DMS153 (cell line): ENCODE measurements around the gene PEF1.

Experiments
- DNase-seq: peaks from one replicate; lab custom pipeline; 2025; lab: John Stamatoyannopoulos, UW

Gene PEF1

GRCh38 chr1:31653717-31654473, 9.2 kb upstream of the PEF1 start:
- no peak for DNase-seq

GRCh38 chr1:31652891-31653499, 8.3 kb upstream of the PEF1 start:
- no peak for DNase-seq

- DNase-seq, result no peak
Measured at GRCh38 chr1:31651766-31652165, 7.1 kb upstream of the PEF1 start.

- DNase-seq, result no peak
Measured at GRCh38 chr1:31651089-31651420, 6.4 kb upstream of the PEF1 start.

GRCh38 chr1:31650161-31651088, 5.7 kb upstream of the PEF1 start:
- DNase-seq, result no peak

- no peak for DNase-seq
Measured at GRCh38 chr1:31648641-31649357, 4.1 kb upstream of the PEF1 start.

- no peak for DNase-seq
Measured at GRCh38 chr1:31648190-31648589, 3.5 kb upstream of the PEF1 start.

- no peak for DNase-seq
Measured at GRCh38 chr1:31647106-31647505, 2.4 kb upstream of the PEF1 start.

GRCh38 chr1:31646259-31646960, 1.7 kb upstream of the PEF1 start:
- no peak for DNase-seq

GRCh38 chr1:31645274-31645568, 545 bp upstream of the PEF1 start:
- no peak for DNase-seq

GRCh38 chr1:31643976-31644559, 608 bp downstream of the PEF1 start:
- DNase-seq, result no peak

GRCh38 chr1:31642897-31643296, 1.8 kb downstream of the PEF1 start:
- no peak for DNase-seq

- DNase-seq, result no peak
Measured at GRCh38 chr1:31642366-31642765, 2.3 kb downstream of the PEF1 start.

GRCh38 chr1:31640964-31641363, 3.7 kb downstream of the PEF1 start:
- DNase-seq, result no peak

GRCh38 chr1:31640179-31640578, 4.5 kb downstream of the PEF1 start:
- no peak for DNase-seq

- DNase-seq, result no peak
Measured at GRCh38 chr1:31639543-31639942, 5.1 kb downstream of the PEF1 start.

GRCh38 chr1:31637915-31638673, 6.6 kb downstream of the PEF1 start:
- peak; percentile 65 for DNase-seq

- DNase-seq, result no peak
Measured at GRCh38 chr1:31633117-31633516, 11.6 kb downstream of the PEF1 start.

- no peak for DNase-seq
Measured at GRCh38 chr1:31632649-31633048, 12.0 kb downstream of the PEF1 start.

- no peak for DNase-seq
Measured at GRCh38 chr1:31628931-31629556, 15.6 kb downstream of the PEF1 start.
